MCF 10A (cell line): Measurements from ENCODE around the gene SCRN1. TPM values are rescaled to one million over a fixed set of nuclear protein-coding genes. Genes with fewer than 3 reads are reported as not detected.

Experiments
- BruUV-seq: library from RNA; stranded (reverse); fragments of 400-500 nt; replicated peaks from 2 replicates; lab custom pipeline; 2021; lab: Mats Ljungman, UMichigan
- CTCF ChIA-PET: fragments of 300-600 bp; sonication (Branson Sonifier 250); formaldehyde crosslinking; extraction: SDS; loops from one replicate; lab custom pipeline; 2021; ENCODE audit warnings: antibody characterized with exemption, inconsistent platforms; lab: Yijun Ruan, JAX
- POLR2A ChIA-PET: fragments of 300-600, 350-650 bp; sonication (Branson Sonifier 250); formaldehyde crosslinking; extraction: SDS; loops from one replicate; lab custom pipeline; 2020; ENCODE audit warnings: antibody characterized with exemption, inconsistent platforms; lab: Yijun Ruan, JAX
- DNase-seq: peaks from one replicate; pipeline ENCODE4 v3.0.0-alpha.2; 2018; ENCODE audit not compliant: unreplicated experiment
- H3K27ac Mint-ChIP-seq: one replicate; pipeline ENCODE4 v1.8.0; 2022; ENCODE audit warnings: mild to moderate bottlenecking, low read depth, mixed read lengths; ENCODE audit not compliant: unreplicated experiment
- H3K27me3 Mint-ChIP-seq: one replicate; pipeline ENCODE4 v1.8.0; 2022; ENCODE audit warnings: mixed read lengths; ENCODE audit not compliant: insufficient read depth, unreplicated experiment
- H3K36me3 Mint-ChIP-seq: one replicate; pipeline ENCODE4 v1.8.0; 2022; ENCODE audit warnings: mild to moderate bottlenecking, moderate library complexity, mixed read lengths; ENCODE audit not compliant: insufficient read depth, unreplicated experiment
- H3K4me1 Mint-ChIP-seq: one replicate; pipeline ENCODE4 v1.8.0; 2022; ENCODE audit warnings: mixed read lengths; ENCODE audit not compliant: insufficient read depth, unreplicated experiment
- H3K4me3 Mint-ChIP-seq: one replicate; pipeline ENCODE4 v1.8.0; 2022; ENCODE audit warnings: mild to moderate bottlenecking, moderate library complexity, mixed read lengths; ENCODE audit not compliant: unreplicated experiment
- H3K9me3 Mint-ChIP-seq: one replicate; pipeline ENCODE4 v1.8.0; 2022; ENCODE audit warnings: mixed read lengths; ENCODE audit not compliant: unreplicated experiment
- intact Hi-C: fragments of 100-400 bp; cut with micrococcal nuclease; formaldehyde crosslinking; loops from 2 replicates; pipeline ENCODE4 v1.14.1; 2022
- total RNA-seq: library from RNA; stranded (reverse); gene quantifications from 2 replicates; pipeline ENCODE4 v1.2.3, GENCODE V29; 2022
- TF ChIP-seq, protein P1 (sequence below): fragments of 200-600 bp; IDR thresholded peaks from one replicate; pipeline ENCODE4 v1.8.0; 2022; ENCODE audit warnings: antibody characterized with exemption, mild to moderate bottlenecking; ENCODE audit not compliant: unreplicated experiment

Gene SCRN1
- total RNA-seq, 1 experiment from 2014 or later: 30.2 TPM

DNA sequence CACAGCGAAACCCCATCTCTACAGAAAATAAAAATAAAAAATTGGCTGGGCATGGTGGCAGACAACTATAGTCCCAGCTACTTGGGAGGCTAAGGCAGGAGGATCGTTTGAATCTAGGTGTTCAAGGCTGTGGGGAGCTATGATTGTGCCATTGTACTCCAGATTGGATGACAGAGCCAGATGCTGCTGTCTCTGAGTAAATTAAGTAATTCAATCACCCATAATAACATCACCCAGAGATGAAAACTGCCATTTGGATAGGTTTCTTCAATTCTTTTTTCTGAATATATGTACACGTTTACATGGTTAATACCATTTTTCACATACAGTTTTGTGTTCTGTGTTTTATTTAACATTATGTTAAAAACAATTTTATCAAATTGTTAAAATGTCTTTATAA lies 104.0 kb downstream of the SCRN1 start:
- no TSS peak for BruUV-seq
- DNase-seq: no peak
- intact Hi-C loops: no loop called here
- no peaks in the 10 kb centered on the region for H3K36me3 Mint-ChIP-seq
- H3K4me1 Mint-ChIP-seq: no peaks in the 10 kb centered on the region
- H3K27me3 Mint-ChIP-seq: no peaks in the 10 kb centered on the region
- ChIA-PET CTCF (interaction anchor here (0.9 kb wide), 1 partner anchor 35 kb away, joined by 5 read pairs; no protein-coding TSS in a partner anchor), POLR2A (no interaction called here)
- H3K4me3 Mint-ChIP-seq: no peak overlapping the region
- no peak overlapping the region for H3K27ac Mint-ChIP-seq
- no peaks in the 10 kb centered on the region for H3K9me3 Mint-ChIP-seq
- TF ChIP-seq, protein P1, sequence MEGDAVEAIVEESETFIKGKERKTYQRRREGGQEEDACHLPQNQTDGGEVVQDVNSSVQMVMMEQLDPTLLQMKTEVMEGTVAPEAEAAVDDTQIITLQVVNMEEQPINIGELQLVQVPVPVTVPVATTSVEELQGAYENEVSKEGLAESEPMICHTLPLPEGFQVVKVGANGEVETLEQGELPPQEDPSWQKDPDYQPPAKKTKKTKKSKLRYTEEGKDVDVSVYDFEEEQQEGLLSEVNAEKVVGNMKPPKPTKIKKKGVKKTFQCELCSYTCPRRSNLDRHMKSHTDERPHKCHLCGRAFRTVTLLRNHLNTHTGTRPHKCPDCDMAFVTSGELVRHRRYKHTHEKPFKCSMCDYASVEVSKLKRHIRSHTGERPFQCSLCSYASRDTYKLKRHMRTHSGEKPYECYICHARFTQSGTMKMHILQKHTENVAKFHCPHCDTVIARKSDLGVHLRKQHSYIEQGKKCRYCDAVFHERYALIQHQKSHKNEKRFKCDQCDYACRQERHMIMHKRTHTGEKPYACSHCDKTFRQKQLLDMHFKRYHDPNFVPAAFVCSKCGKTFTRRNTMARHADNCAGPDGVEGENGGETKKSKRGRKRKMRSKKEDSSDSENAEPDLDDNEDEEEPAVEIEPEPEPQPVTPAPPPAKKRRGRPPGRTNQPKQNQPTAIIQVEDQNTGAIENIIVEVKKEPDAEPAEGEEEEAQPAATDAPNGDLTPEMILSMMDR: no peak

DNA sequence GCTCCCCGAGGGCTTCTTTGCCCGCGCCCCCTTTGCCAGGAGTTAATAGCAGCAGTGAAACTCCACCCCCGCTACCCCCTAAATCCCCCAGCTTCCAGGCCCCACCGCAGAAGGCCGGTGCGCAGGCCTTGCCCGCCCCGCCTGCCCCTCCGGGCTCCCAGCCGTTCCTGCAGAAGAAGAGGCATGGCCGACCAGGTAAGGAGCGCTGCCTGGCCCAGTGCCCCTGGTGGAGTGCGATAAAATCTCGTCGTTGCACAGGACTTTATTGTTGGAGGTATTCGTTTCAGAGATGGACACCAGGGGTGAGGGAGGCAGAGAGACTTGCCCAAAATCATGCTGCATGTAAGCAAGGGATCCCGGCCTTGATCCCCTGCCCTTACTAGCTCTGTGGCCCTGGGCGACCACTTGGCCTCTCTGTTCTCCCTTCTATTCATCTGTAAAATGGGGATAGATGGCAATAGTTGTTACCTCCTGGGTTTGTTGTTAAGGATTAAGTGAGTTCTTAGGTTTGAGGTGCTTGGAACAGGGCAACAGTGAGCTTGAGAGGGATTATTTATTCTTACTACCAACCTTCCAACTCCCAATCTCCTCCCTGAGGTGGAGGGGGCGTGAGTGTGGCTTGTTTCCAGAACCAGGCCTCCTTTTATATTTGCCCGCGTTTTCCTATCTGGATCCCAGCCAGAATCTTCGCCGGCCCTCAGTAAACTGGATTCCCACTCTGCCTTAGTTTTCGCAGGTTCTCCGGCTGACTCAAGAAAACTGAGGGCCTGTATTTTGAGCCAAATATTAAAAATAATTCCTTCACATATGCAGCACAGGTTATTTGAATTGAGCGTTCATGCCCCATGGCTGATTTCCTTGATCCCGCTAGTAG lies 105.0 kb downstream of the SCRN1 start:
- POLR2A ChIA-PET: no interaction called here
- CTCF ChIA-PET: no interaction called here
- BruUV-seq: no TSS peak
- TF ChIP-seq, protein P1: no peak
- no peak for DNase-seq
- no peak overlapping the region for H3K27ac Mint-ChIP-seq
- no peaks in the 10 kb centered on the region for H3K4me1 Mint-ChIP-seq
- no peaks in the 10 kb centered on the region for H3K9me3 Mint-ChIP-seq
- intact Hi-C loops: no loop called here
- no peaks in the 10 kb centered on the region for H3K36me3 Mint-ChIP-seq
- no peak overlapping the region for H3K4me3 Mint-ChIP-seq
- H3K27me3 Mint-ChIP-seq: no peaks in the 10 kb centered on the region

DNA sequence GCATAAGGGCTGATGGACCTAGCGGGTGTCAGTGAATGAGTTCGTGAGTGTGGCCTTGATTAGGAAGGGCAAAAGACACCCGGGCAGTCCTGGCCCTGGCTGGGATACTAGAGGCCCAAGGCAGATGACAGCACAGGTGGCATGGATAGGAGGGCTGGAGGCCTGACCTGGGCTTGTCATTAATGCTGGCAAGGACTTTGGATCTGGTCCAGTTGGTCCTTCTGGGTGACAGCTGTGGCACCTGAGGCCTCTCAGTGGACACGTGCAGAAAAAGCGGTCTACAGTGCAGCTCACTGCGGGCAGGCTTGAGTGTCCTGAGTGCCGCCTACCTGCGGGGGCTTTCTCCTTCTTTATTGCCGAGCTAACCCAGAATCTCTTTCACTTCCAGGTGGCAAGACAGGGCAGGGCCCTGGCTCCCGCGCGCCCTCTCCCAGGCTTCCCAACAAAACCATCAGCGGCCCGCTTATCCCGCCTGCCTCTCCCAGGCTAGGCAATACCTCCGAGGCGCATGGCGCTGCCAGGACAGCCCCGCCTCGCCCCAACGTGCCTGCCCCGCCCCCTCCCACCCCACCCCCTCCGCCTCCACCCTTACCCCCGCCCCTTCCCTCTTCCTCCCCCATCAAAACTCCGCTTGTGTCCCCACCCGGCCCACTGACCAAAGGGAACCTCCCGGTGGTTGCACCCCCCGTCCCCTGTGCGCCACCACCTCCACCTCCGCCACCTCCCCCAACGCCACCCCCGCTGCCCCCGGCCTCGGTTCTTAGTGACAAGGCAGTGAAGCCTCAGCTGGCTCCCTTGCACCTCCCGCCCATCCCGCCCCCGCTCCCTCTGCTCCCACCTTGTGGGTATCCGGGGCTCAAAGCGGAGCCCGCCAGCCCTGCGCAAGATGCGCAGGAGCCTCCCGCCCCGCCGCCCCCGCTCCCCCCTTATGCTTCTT lies 105.9 kb downstream of the SCRN1 start:
- no peak for DNase-seq
- BruUV-seq: no TSS peak
- Mint-ChIP-seq H3K27me3 (no peaks in the 10 kb centered on the region), H3K36me3 (no peaks in the 10 kb centered on the region), H3K9me3 (no peaks in the 10 kb centered on the region), H3K27ac (no peak overlapping the region), H3K4me1 (no peaks in the 10 kb centered on the region), H3K4me3 (no peak overlapping the region)
- ChIA-PET CTCF (no interaction called here), POLR2A (no interaction called here)
- intact Hi-C loops: no loop called here
- TF ChIP-seq, protein P1: no peak

DNA sequence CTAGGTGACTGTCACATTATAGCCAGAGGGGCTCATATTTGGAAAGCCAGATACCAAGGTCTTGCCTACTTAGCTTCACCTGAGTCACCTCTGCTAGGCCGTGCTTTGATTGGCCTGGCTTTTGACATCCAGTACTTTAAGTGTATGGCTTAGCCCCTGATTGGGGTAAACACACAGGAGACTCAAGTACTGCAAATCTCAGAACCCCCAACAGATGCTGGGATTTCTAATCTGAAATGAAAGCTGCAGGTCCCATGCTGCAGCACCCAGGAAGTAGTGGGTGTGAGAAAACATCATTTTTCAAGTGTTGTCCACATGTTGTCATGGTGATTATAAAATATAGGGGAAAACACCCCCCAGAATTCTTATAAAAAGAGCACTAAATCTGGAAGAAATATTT lies 107.1 kb downstream of the SCRN1 start:
- CTCF ChIA-PET: interaction anchor here (1.0 to 1.1 kb wide), 2 partner anchors 77 to 192 kb away, joined by 3 read pairs; no protein-coding TSS in a partner anchor
- DNase-seq: no peak
- Mint-ChIP-seq H3K9me3 (no peaks in the 10 kb centered on the region), H3K4me3 (no peak overlapping the region), H3K36me3 (no peaks in the 10 kb centered on the region), H3K4me1 (no peaks in the 10 kb centered on the region), H3K27me3 (no peaks in the 10 kb centered on the region), H3K27ac (no peak overlapping the region)
- intact Hi-C loops: no loop called here
- TF ChIP-seq, protein P1: no peak
- BruUV-seq: no TSS peak
- POLR2A ChIA-PET: no interaction called here
